ENCODE measurements around the gene OAS2. TPM values are rescaled to one million over a fixed set of nuclear protein-coding genes. Genes with fewer than 3 reads are reported as not detected.

The OAS2 gene
- total and polyA plus RNA-seq, 10 of the 15 experiments (the other 5 are each of a cell fraction or from before 2014, with no cell fraction given): 32.4 to 290 (median 90.2) TPM

GRCh38 chr12:113002676-113003075, 24.4 kb downstream of the OAS2 start (continued):
- no peak for TF ChIP-seq ZBTB40 (IDR thresholded peaks at IDR 0.05; ENCODE audit: borderline replicate concordance)
- TF ChIP-seq NR2F1 (conservative IDR thresholded peaks at IDR 0.05): no peak
- no peak for TF ChIP-seq BCL11A (IDR thresholded peaks at IDR 0.05; ENCODE audit: low read depth, low read length)
- no peak for TF ChIP-seq TCF12 (IDR thresholded peaks at IDR 0.05; ENCODE audit: low read depth, low read length)

GRCh38 chr12:113003636-113004035, 25.3 kb downstream of the OAS2 start:
- Histone ChIP-seq H3K27me3 (replicated peaks in 1 of 2; ENCODE audit: control insufficient read depth in 2 of 2, insufficient read depth in 2 of 2, low read length in 1 of 2) (no peaks in the 10 kb centered on the region), H4K20me1 (ENCODE audit: control insufficient read depth, insufficient read depth) (0 out of 2 replicates have a peak, but pooled peaks cover under 1% of the 10 kb centered on the region), H3K4me3 (no peak overlapping the region), H3K9ac (ENCODE audit: control insufficient read depth, insufficient read depth, low read length) (no peak overlapping the region), H3K9me3 (replicated peaks; ENCODE audit: control insufficient read depth, insufficient read depth, low read length) (no peaks in the 10 kb centered on the region; the same call in 2 of the 3 replicates), H3K4me2 (ENCODE audit: control insufficient read depth, insufficient read depth) (no peak overlapping the region), H3K4me1 (ENCODE audit: control insufficient read depth, insufficient read depth, low read length) (peaks cover under 1% of the 10 kb centered on the region; the same call in 1 of the 2 replicates), H3K36me3 (ENCODE audit: control insufficient read depth in 2 of 2, insufficient read depth in 2 of 2, low read length in 1 of 2) (peaks cover 15 to 60% of the 10 kb centered on the region in 2 experiments), H3K27ac (ENCODE audit: control insufficient read depth, insufficient read depth) (no peak overlapping the region), H2AFZ (ENCODE audit: control insufficient read depth, low read depth, low read length) (no peak overlapping the region), H3K79me2 (ENCODE audit: control insufficient read depth, insufficient read depth, low read length) (no peaks in the 10 kb centered on the region)
- ChIA-PET RAD21 (ENCODE audit: unreplicated experiment) (no interaction called here), CTCF (no interaction called here), SMC1A (ENCODE audit: uncharacterized antibody, unreplicated experiment) (no interaction called here), POLR2A (no interaction called here)
- FAIRE-seq (no peak), DNase-seq (ENCODE audit: low read depth, low spot score) (no peak), ATAC-seq (no peak)
- in situ Hi-C loops (cut with MboI) (no loop called here), intact Hi-C loops (cut with micrococcal nuclease; ENCODE audit: unreplicated experiment) (no loop called here)
- 97% methylated on average over 9 of the region's 9 CpGs for WGBS (ENCODE audit: insufficient coverage, insufficient replicate concordance, low lambda C conversion rate, missing lambda C conversion rate)
- no peak for TF ChIP-seq ATF2 (IDR thresholded peaks at IDR 0.05; ENCODE audit: low read length)
- no peak for TF ChIP-seq MYB (IDR thresholded peaks at IDR 0.05; ENCODE audit: borderline replicate concordance, low read depth, low read length)
- no TSS peak for BruUV-seq (replicated peaks)
